Mucosa of rectum (tissue), 2 donors: Measurements from ENCODE around the gene EML1.

Experiments used
- H3K27ac ChIP-seq, 2 donors: one replicate each; pipeline ENCODE4 v1.7.0; 2013; ENCODE audit warnings: inconsistent platforms in 2 of 2, low read depth in 2 of 2, low read length in 2 of 2
- H3K27me3 ChIP-seq, 2 donors: one replicate each; pipeline ENCODE4 v1.7.0; 2013; ENCODE audit warnings: low read length in 2 of 2; ENCODE audit not compliant: control insufficient read depth in 2 of 2, insufficient read depth in 2 of 2
- H3K36me3 ChIP-seq, 2 donors: one replicate each; pipeline ENCODE4 v1.7.0; 2013; ENCODE audit warnings: low read length in 2 of 2; ENCODE audit not compliant: control insufficient read depth in 2 of 2, insufficient read depth in 2 of 2
- H3K4me1 ChIP-seq, 2 donors: one replicate each; pipeline ENCODE4 v1.7.0; 2013; ENCODE audit warnings: low read length in 2 of 2, mild to moderate bottlenecking in 1 of 2; ENCODE audit not compliant: control insufficient read depth in 2 of 2, insufficient read depth in 2 of 2
- H3K4me3 ChIP-seq, 2 donors: one replicate each; pipeline ENCODE4 v1.7.0; 2013; ENCODE audit warnings: low read length in 2 of 2
- H3K9ac ChIP-seq, 2 donors: one replicate each; pipeline ENCODE4 v1.7.0; 2013; ENCODE audit warnings: low read length in 2 of 2, low read depth in 1 of 2, mild to moderate bottlenecking in 1 of 2
- H3K9me3 ChIP-seq, 2 donors: one replicate each; pipeline ENCODE4 v1.7.0; 2013; ENCODE audit warnings: low read length in 2 of 2; ENCODE audit not compliant: control insufficient read depth in 2 of 2
- donor health status: healthy.
- donor health status: Normal muscosa, but diverticular disease.

The EML1 gene

GRCh38 chr14:99909513-99910064 is 116.4 kb downstream of the EML1 start:
- H3K9ac ChIP-seq, result no peak overlapping the region
- no peaks in the 10 kb centered on the region for H3K36me3 ChIP-seq
- no peak overlapping the region for H3K27ac ChIP-seq

GRCh38 chr14:99910337-99911309 is 117.4 kb downstream of the EML1 start:
- Histone ChIP-seq H3K4me1 (no peaks in the 10 kb centered on the region), H3K27ac (no peak overlapping the region), H3K9me3 (no peaks in the 10 kb centered on the region), H3K36me3 (no peaks in the 10 kb centered on the region), H3K9ac (no peak overlapping the region), H3K27me3 (peaks cover 0 to 3% of the 10 kb centered on the region in 2 donors), H3K4me3 (no peak overlapping the region)

More at GRCh38 chr14:99909513-99910064, 116.4 kb downstream of the EML1 start:
- Histone ChIP-seq H3K27me3 (peaks cover 0 to 3% of the 10 kb centered on the region in 2 donors), H3K4me3 (no peak overlapping the region), H3K4me1 (no peaks in the 10 kb centered on the region), H3K9me3 (no peaks in the 10 kb centered on the region)

GRCh38 chr14:99915305-99916090 is 122.3 kb downstream of the EML1 start:
- H3K27ac ChIP-seq, result no peak overlapping the region
- H3K9me3 ChIP-seq, result no peaks in the 10 kb centered on the region
- H3K9ac ChIP-seq, result no peak overlapping the region
- no peak overlapping the region for H3K4me3 ChIP-seq
- no peaks in the 10 kb centered on the region for H3K4me1 ChIP-seq
- peaks cover 0 to 5% of the 10 kb centered on the region in 2 donors for H3K36me3 ChIP-seq
- H3K27me3 ChIP-seq, result peaks cover 0 to 2% of the 10 kb centered on the region in 2 donors

GRCh38 chr14:99916091-99916383 is 122.8 kb downstream of the EML1 start:
- Histone ChIP-seq H3K9ac (no peak overlapping the region), H3K27ac (no peak overlapping the region), H3K4me1 (no peaks in the 10 kb centered on the region), H3K27me3 (no peaks in the 10 kb centered on the region), H3K9me3 (no peaks in the 10 kb centered on the region), H3K36me3 (peaks cover 0 to 5% of the 10 kb centered on the region in 2 donors), H3K4me3 (no peak overlapping the region)

- H3K36me3 ChIP-seq, result peaks cover 0 to 5% of the 10 kb centered on the region in 2 donors
- H3K4me3 ChIP-seq, result no peak overlapping the region
- no peaks in the 10 kb centered on the region for H3K4me1 ChIP-seq
- no peak overlapping the region for H3K9ac ChIP-seq
- H3K27me3 ChIP-seq, result no peaks in the 10 kb centered on the region
- H3K27ac ChIP-seq, result no peak overlapping the region
- no peaks in the 10 kb centered on the region for H3K9me3 ChIP-seq
These were observed 125.6 kb downstream of the EML1 start for GRCh38 chr14:99918781-99919180.

- Histone ChIP-seq H3K4me3 (no peak overlapping the region), H3K9ac (no peak overlapping the region), H3K27me3 (no peaks in the 10 kb centered on the region), H3K4me1 (no peaks in the 10 kb centered on the region), H3K36me3 (peaks cover 0 to 5% of the 10 kb centered on the region in 2 donors), H3K9me3 (no peaks in the 10 kb centered on the region), H3K27ac (no peak overlapping the region)
These were observed 128.2 kb downstream of the EML1 start for GRCh38 chr14:99921425-99921824.

GRCh38 chr14:99924379-99924778 is 131.2 kb downstream of the EML1 start:
- H3K4me3 ChIP-seq, result no peak overlapping the region
- H3K27ac ChIP-seq, result no peak overlapping the region
- no peak overlapping the region for H3K9ac ChIP-seq
- H3K36me3 ChIP-seq, result peaks cover 0 to 5% of the 10 kb centered on the region in 2 donors
- H3K9me3 ChIP-seq, result no peaks in the 10 kb centered on the region
- H3K27me3 ChIP-seq, result no peaks in the 10 kb centered on the region
- H3K4me1 ChIP-seq, result no peaks in the 10 kb centered on the region

- Histone ChIP-seq H3K27me3 (no peaks in the 10 kb centered on the region), H3K9ac (no peak overlapping the region), H3K4me1 (no peaks in the 10 kb centered on the region), H3K27ac (no peak overlapping the region), H3K36me3 (no peaks in the 10 kb centered on the region), H3K9me3 (no peaks in the 10 kb centered on the region), H3K4me3 (no peak overlapping the region)
These were observed 132.3 kb downstream of the EML1 start for GRCh38 chr14:99925471-99925870.

- no peaks in the 10 kb centered on the region for H3K4me1 ChIP-seq
- H3K4me3 ChIP-seq, result no peak overlapping the region
- no peaks in the 10 kb centered on the region for H3K9me3 ChIP-seq
- no peak overlapping the region for H3K27ac ChIP-seq
- H3K9ac ChIP-seq, result no peak overlapping the region
- H3K27me3 ChIP-seq, result no peaks in the 10 kb centered on the region
- H3K36me3 ChIP-seq, result no peaks in the 10 kb centered on the region
These were observed 135.8 kb downstream of the EML1 start for GRCh38 chr14:99928963-99929362.

- Histone ChIP-seq H3K4me1 (no peaks in the 10 kb centered on the region), H3K36me3 (no peaks in the 10 kb centered on the region), H3K27me3 (no peaks in the 10 kb centered on the region), H3K9me3 (no peaks in the 10 kb centered on the region), H3K9ac (no peak overlapping the region), H3K4me3 (no peak overlapping the region), H3K27ac (no peak overlapping the region)
These were observed 136.4 kb downstream of the EML1 start for GRCh38 chr14:99929601-99930000.
